ENCODE measurements around the gene RPA3. TPM values are rescaled to one million over a fixed set of nuclear protein-coding genes. Genes with fewer than 3 reads are reported as not detected.

RPA3 gene
- total RNA-seq, 1 experiment from 2014 or later, result 108 TPM

GRCh38 chr7:7668706-7669105, 49.7 kb downstream of the RPA3 start:
- H3K4ac ChIP-seq (ENCODE audit: low read depth, low read length), result no peak overlapping the region
- H3K79me1 ChIP-seq (ENCODE audit: insufficient read depth, low read depth, low read length, poor library complexity, severe bottlenecking), result no peaks in the 10 kb centered on the region
- H2BK20ac ChIP-seq (ENCODE audit: low read depth, low read length, poor library complexity, severe bottlenecking), result no peak overlapping the region

More at GRCh38 chr7:7668706-7669105, 49.7 kb downstream of the RPA3 start:
- no peak overlapping the region for H3K27ac ChIP-seq (ENCODE audit: insufficient read length, low read depth, low read length)
- no peak overlapping the region for H4K5ac ChIP-seq (ENCODE audit: insufficient read length, low read depth, low read length)
- no peak overlapping the region for H2BK120ac ChIP-seq (ENCODE audit: low read depth, low read length, poor library complexity, severe bottlenecking)
- H4K91ac ChIP-seq (ENCODE audit: insufficient read length, low read depth, low read length), result no peak overlapping the region
- no peak overlapping the region for H3T11ph ChIP-seq (ENCODE audit: low read length)
- H3K4me2 ChIP-seq (ENCODE audit: insufficient read depth, insufficient read length, low read length), result no peak overlapping the region
- H3K23me2 ChIP-seq (ENCODE audit: insufficient read length, low read depth, low read length, poor library complexity, severe bottlenecking), result no peaks in the 10 kb centered on the region
- H3K27me3 Mint-ChIP-seq (ENCODE audit: low read depth), result no peaks in the 10 kb centered on the region
- WGBS (ENCODE audit: extremely low coverage, insufficient read length, low lambda C conversion rate), result no CpG with 5 or more reads among the region's 1 CpG
- H3K23ac ChIP-seq (ENCODE audit: insufficient read length, low read depth, low read length), result no peak overlapping the region
- H3K79me2 ChIP-seq (ENCODE audit: insufficient read depth, low read length), result no peaks in the 10 kb centered on the region; the same call in 1 of the 2 replicates
- H3K27me3 ChIP-seq (ENCODE audit: insufficient read depth, low read length), result no peaks in the 10 kb centered on the region
- H4K8ac ChIP-seq (replicated peaks; ENCODE audit: insufficient read length, low read depth, low read length), result no peak overlapping the region
- no peak overlapping the region for H2BK5ac ChIP-seq (ENCODE audit: insufficient read length, low read length)
- H2AFZ ChIP-seq (ENCODE audit: low read length), result no peak overlapping the region
- H3K4me1 ChIP-seq (ENCODE audit: insufficient read depth, low read length), result no peaks in the 10 kb centered on the region
- no peaks in the 10 kb centered on the region for H4K20me1 ChIP-seq (ENCODE audit: control insufficient read depth, insufficient read depth, insufficient read length)
- no peak overlapping the region for H3K27ac Mint-ChIP-seq
- no peak overlapping the region for H3K18ac ChIP-seq (ENCODE audit: insufficient read length, low read depth, low read length)
- no peak overlapping the region for H3K9ac ChIP-seq (ENCODE audit: extremely low read depth, insufficient read length, low read length)
- no peak for TF ChIP-seq CTCF (conservative IDR thresholded peaks at IDR 0.05)
- no peaks in the 10 kb centered on the region for H3K9me3 ChIP-seq (ENCODE audit: control insufficient read depth, low read depth, low read length)
- peaks cover 20 to 25% of the 10 kb centered on the region in 2 experiments for H3K4me1 Mint-ChIP-seq
- H3K9me3 Mint-ChIP-seq, result no peaks in the 10 kb centered on the region
- no peak overlapping the region for H2AK5ac ChIP-seq (ENCODE audit: insufficient read length, low read length)
- no peak overlapping the region for H2BK15ac ChIP-seq (ENCODE audit: low read depth, low read length)
- no peak overlapping the region for H3K4me3 Mint-ChIP-seq
- no peak overlapping the region for H2BK12ac ChIP-seq (ENCODE audit: insufficient read length, low read depth, low read length)
- H3K36me3 Mint-ChIP-seq (ENCODE audit: insufficient read depth in 1 of 3, low read depth in 3 of 3), result peaks cover 0 to 1% (median 1%) of the 10 kb centered on the region in 3 experiments; a peak in 1 of 7 replicates
- DNase-seq, result no peak
- H3K14ac ChIP-seq (ENCODE audit: insufficient read depth, low read length), result no peak overlapping the region
- no peak overlapping the region for H3K56ac ChIP-seq (ENCODE audit: insufficient read length, low read depth, low read length)
